Keratinocyte (primary cell): ENCODE measurements around the gene PGM1.

Source experiments
- CTCF ChIP-seq, 3 experiments: IDR thresholded peaks in 1 of 3; conservative IDR thresholded peaks in 1 of 3; optimal IDR thresholded peaks in 1 of 3; 2 replicates in 2 of 3; 3 replicates in 1 of 3; pipeline versions ENCODE3 to v1.5.1; 2011; ENCODE audit warnings: low read length in 3 of 3, mild to moderate bottlenecking in 3 of 3, moderate library complexity in 2 of 3, control low read depth in 1 of 3, inconsistent platforms in 1 of 3; ENCODE audit not compliant: insufficient read depth in 2 of 3; ENCODE audit errors: extremely low read depth in 1 of 3
- EZH2 ChIP-seq: IDR thresholded peaks from one replicate; pipeline ENCODE4 v1.6.1; 2012; ENCODE audit warnings: inconsistent platforms, mild to moderate bottlenecking, low read length, moderate library complexity

GRCh38 chr1:63635681-63636080 is 42.5 kb downstream of the PGM1 start:
- TF ChIP-seq CTCF (optimal IDR thresholded peaks at IDR 0.05 in 1 of 3, IDR thresholded peaks at IDR 0.05 in 1 of 3, conservative IDR thresholded peaks at IDR 0.05 in 1 of 3; ENCODE audit: extremely low read depth in 1 of 3, insufficient read depth in 2 of 3, low read length in 3 of 3) (no peak), EZH2 (no peak)
